HepG2 (cell line): Measurements from ENCODE around the gene BORCS5. TPM values are rescaled to one million over a fixed set of nuclear protein-coding genes. Genes with fewer than 3 reads are reported as not detected.
A peak's percentile ranks its signal among the peaks of the same experiment; 100 is the strongest.

ENCODE experiments used
- AKAP8 ChIP-seq: sonication (generic); formaldehyde crosslinking; IDR thresholded peaks from 2 replicates; pipeline ENCODE4 v1.5.1; 2020; ENCODE audit warnings: mild to moderate bottlenecking, missing genetic modification reagents
- ATF1 ChIP-seq: IDR thresholded peaks from 2 replicates; pipeline ENCODE4 v1.6.1; 2016; ENCODE audit warnings: mild to moderate bottlenecking, control low read depth
- BORCS8-MEF2B ChIP-seq: sonication (generic); formaldehyde crosslinking; IDR thresholded peaks from 2 replicates; pipeline ENCODE4 v1.8.0; 2022; ENCODE audit warnings: mild to moderate bottlenecking, missing genetic modification reagents
- FOSL2 ChIP-seq: sonication (generic); formaldehyde crosslinking; IDR thresholded peaks from 2 replicates; pipeline ENCODE4 v1.4.0; 2020; ENCODE audit warnings: missing genetic modification reagents
- GATAD2A ChIP-seq: IDR thresholded peaks from 2 replicates; pipeline ENCODE4 v1.6.1; 2016
- HNF4A ChIP-seq: sonication (generic); formaldehyde crosslinking; IDR thresholded peaks from 2 replicates; pipeline ENCODE4 v1.4.0; 2020; ENCODE audit warnings: missing genetic modification reagents
- MBNL3 ChIP-seq: fragments of 250-450 bp; sonication (Bioruptor Pico); conservative IDR thresholded peaks from 2 replicates; pipeline ENCODE4 v1.8.0; 2022; ENCODE audit warnings: mild to moderate bottlenecking, inconsistent platforms
- NCOR1 ChIP-seq: fragments of 200-600 bp; sonication (generic); IDR thresholded peaks from 2 replicates; pipeline ENCODE4 v1.7.0; 2017; ENCODE audit warnings: antibody characterized with exemption, low read length, borderline replicate concordance
- NFE2L1 ChIP-seq: sonication (generic); formaldehyde crosslinking; IDR thresholded peaks from 2 replicates; pipeline ENCODE4 v1.4.0; 2020; ENCODE audit warnings: missing genetic modification reagents, mild to moderate bottlenecking, borderline replicate concordance
- NR2C2 ChIP-seq: sonication (generic); formaldehyde crosslinking; IDR thresholded peaks from 2 replicates; pipeline ENCODE4 v1.4.0; 2020; ENCODE audit warnings: missing genetic modification reagents, mild to moderate bottlenecking, moderate library complexity, borderline replicate concordance
- PHB2 ChIP-seq: fragments of 450-650 bp; IDR thresholded peaks from 2 replicates; pipeline ENCODE4 v1.6.1; 2018; ENCODE audit not compliant: partially characterized antibody
- PHF21A ChIP-seq: sonication (generic); formaldehyde crosslinking; IDR thresholded peaks from 2 replicates; pipeline ENCODE4 v1.5.0; 2020; ENCODE audit warnings: mild to moderate bottlenecking, missing genetic modification reagents
- PLRG1 ChIP-seq: fragments of 450-650 bp; conservative IDR thresholded peaks from 2 replicates; pipeline ENCODE4 v1.6.1; 2016
- STAG1 ChIP-seq: sonication (generic); formaldehyde crosslinking; IDR thresholded peaks from 2 replicates; pipeline ENCODE4 v1.4.0; 2020; ENCODE audit warnings: missing genetic modification reagents
- TBP ChIP-seq: sonication (generic); formaldehyde crosslinking; IDR thresholded peaks from 2 replicates; pipeline ENCODE4 v1.5.0; 2020; ENCODE audit warnings: missing genetic modification reagents
- ZBTB8A ChIP-seq: sonication (generic); formaldehyde crosslinking; IDR thresholded peaks from 2 replicates; pipeline ENCODE4 v1.4.0; 2020; ENCODE audit warnings: mild to moderate bottlenecking, low read depth, missing genetic modification reagents, borderline replicate concordance
- ZC3H4 ChIP-seq: sonication (generic); formaldehyde crosslinking; IDR thresholded peaks from 2 replicates; pipeline ENCODE4 v1.4.0; 2020; ENCODE audit warnings: missing genetic modification reagents, borderline replicate concordance
- ZFP36 ChIP-seq: fragments of 150-350 bp; IDR thresholded peaks from 2 replicates; pipeline ENCODE4 v1.6.1; 2018; ENCODE audit warnings: borderline replicate concordance, low read length, low read depth; ENCODE audit not compliant: partially characterized antibody
- ZFY ChIP-seq: sonication (generic); formaldehyde crosslinking; IDR thresholded peaks from 2 replicates; pipeline ENCODE4 v1.4.0; 2020; ENCODE audit warnings: missing genetic modification reagents
- ZHX2 ChIP-seq, 2 experiments: sonication (generic) in 1 of 2; formaldehyde crosslinking in 1 of 2; IDR thresholded peaks; 2 replicates each; pipeline versions ENCODE4 v1.6.1 to v1.9.0; 2014 to 2022; ENCODE audit warnings: antibody characterized with exemption in 1 of 2, borderline replicate concordance in 1 of 2, inconsistent platforms in 1 of 2, low read depth in 1 of 2, missing genetic modification reagents in 1 of 2
- ZNF121 ChIP-seq: sonication (generic); formaldehyde crosslinking; IDR thresholded peaks from 2 replicates; pipeline ENCODE4 v1.5.0; 2020; ENCODE audit warnings: mild to moderate bottlenecking, missing genetic modification reagents
- ZNF232 ChIP-seq: sonication (generic); formaldehyde crosslinking; IDR thresholded peaks from 2 replicates; pipeline ENCODE4 v1.4.0; 2020; ENCODE audit warnings: missing genetic modification reagents, borderline replicate concordance
- ZNF496 ChIP-seq: sonication (generic); formaldehyde crosslinking; IDR thresholded peaks from 2 replicates; pipeline ENCODE4 v1.8.1; 2023; ENCODE audit warnings: mild to moderate bottlenecking, moderate library complexity, missing genetic modification reagents; ENCODE audit not compliant: insufficient replicate concordance
- ZNF670 ChIP-seq: sonication (generic); formaldehyde crosslinking; IDR thresholded peaks from 2 replicates; pipeline ENCODE4 v1.8.0; 2022; ENCODE audit warnings: mild to moderate bottlenecking, missing genetic modification reagents, borderline replicate concordance
- ZNF75D ChIP-seq: sonication (generic); formaldehyde crosslinking; IDR thresholded peaks from 2 replicates; pipeline ENCODE4 v1.8.1; 2023; ENCODE audit warnings: missing genetic modification reagents, mild to moderate bottlenecking, borderline replicate concordance
- ZNF761 ChIP-seq: sonication (generic); formaldehyde crosslinking; conservative IDR thresholded peaks from 2 replicates; pipeline ENCODE4 v1.4.0; 2020; ENCODE audit warnings: mild to moderate bottlenecking, missing genetic modification reagents
- ZNF788 ChIP-seq: sonication (generic); formaldehyde crosslinking; IDR thresholded peaks from 2 replicates; pipeline ENCODE4 v1.5.0; 2020; ENCODE audit warnings: mild to moderate bottlenecking, missing genetic modification reagents, borderline replicate concordance
- polyA plus RNA-seq, 8 experiments: library from polyadenylated mRNA; depleted of rRNA in 3 of 8; stranded (reverse) in 7 of 8; unstranded in 1 of 8; fragments of >200 nt; fragmentation: Illumina TruSeq in 4 of 8; extraction: Trizol in 4 of 8; gene quantifications; 2 replicates each; pipeline versions ENCODE4 v1.2.1 to v1.2.3, GENCODE V29; 2011 to 2016; ENCODE audit warnings: low read depth in 4 of 8, missing spikeins in 1 of 8, mixed read lengths in 1 of 8; ENCODE audit not compliant: insufficient read depth in 1 of 8
- total RNA-seq, 5 experiments: library from RNA; depleted of rRNA; stranded (reverse); fragments of >200 nt; fragmentation: Illumina TruSeq; extraction: Trizol; gene quantifications; 2 replicates each; pipeline ENCODE4 v1.2.3, GENCODE V29; 2016; ENCODE audit warnings: low read depth in 1 of 5

The BORCS5 gene
- total and polyA plus RNA-seq, 2 of the 13 experiments (the other 11 are each of a cell fraction or from before 2014, with no cell fraction given), result 3.9 to 4.7 TPM

- TF ChIP-seq ZHX2 (IDR thresholded peaks at IDR 0.05; ENCODE audit: low read depth), result no peak
- no peak for TF ChIP-seq ZHX2 (CRISPR knock-in tag; IDR thresholded peaks at IDR 0.05; ENCODE audit: borderline replicate concordance)
- no peak for TF ChIP-seq ZFY
- no peak for TF ChIP-seq MBNL3 (CRISPR knock-in tag)
- TF ChIP-seq TBP (CRISPR knock-in tag), result no peak
- no peak for TF ChIP-seq PHB2
- TF ChIP-seq AKAP8 (CRISPR knock-in tag), result no peak
- no peak for TF ChIP-seq PLRG1
- TF ChIP-seq ZBTB8A (CRISPR knock-in tag), result no peak
- TF ChIP-seq ZNF75D (CRISPR knock-in tag), result no peak
- 0 out of 2 replicates have a peak, but pooled peaks have one; percentile 38 for TF ChIP-seq PHF21A (CRISPR knock-in tag)
- TF ChIP-seq STAG1 (CRISPR knock-in tag), result no peak
- TF ChIP-seq NFE2L1, result no peak
- TF ChIP-seq ZNF761, result no peak
- TF ChIP-seq ZNF496 (CRISPR knock-in tag), result no peak
- peak; percentile 90 for TF ChIP-seq HNF4A
- peak; percentile 55; the same call in 1 of the 2 replicates for TF ChIP-seq NR2C2 (CRISPR knock-in tag)
- TF ChIP-seq GATAD2A (CRISPR knock-in tag), result peak; percentile 83
- TF ChIP-seq NCOR1, result peak; percentile 67; the same call in 1 of the 2 replicates
- no peak; the same call in 1 of the 2 replicates for TF ChIP-seq FOSL2 (CRISPR knock-in tag)
- no peak for TF ChIP-seq ZNF670 (CRISPR knock-in tag)
- TF ChIP-seq ZNF788, result 0 out of 2 replicates have a peak, but pooled peaks have one; percentile 16
- TF ChIP-seq BORCS8-MEF2B (CRISPR knock-in tag), result no peak
- no peak for TF ChIP-seq ATF1 (CRISPR knock-in tag)
- no peak for TF ChIP-seq ZNF121 (CRISPR knock-in tag)
- no peak for TF ChIP-seq ZFP36
- no peak for TF ChIP-seq ZNF232 (CRISPR knock-in tag)
- no peak for TF ChIP-seq ZC3H4
Measured at GRCh38 chr12:12488823-12489550, 132.1 kb downstream of the BORCS5 start (continued).
